A673 (cell line): ENCODE data around the gene EML2. TPM values are rescaled to one million over a fixed set of nuclear protein-coding genes. Genes with fewer than 3 reads are reported as not detected.

Experiments
- BruUV-seq: library from RNA; stranded (reverse); fragments of 400-500 nt; replicated peaks from 2 replicates; lab custom pipeline; 2021; lab: Mats Ljungman, UMichigan
- CTCF ChIA-PET: fragments of 300-600 bp; sonication (Branson Sonifier 250); formaldehyde crosslinking; loops from one replicate; lab custom pipeline; 2022; ENCODE audit warnings: antibody characterized with exemption; lab: Charles Lee
- POLR2A ChIA-PET: fragments of 300-600 bp; sonication (Branson Sonifier 250); formaldehyde crosslinking; loops from one replicate; lab custom pipeline; 2022; ENCODE audit warnings: antibody characterized with exemption; ENCODE audit not compliant: low non-redundant PET; lab: Charles Lee
- DNase-seq: peaks from one replicate; pipeline ENCODE4 v3.0.0-alpha.2; 2015; ENCODE audit warnings: low spot score
- H3K27ac ChIP-seq: fragments of 200-600 bp; sonication (generic); 2 replicates; pipeline ENCODE4 v1.5.1; 2016; ENCODE audit warnings: mixed run types, low read depth, mild to moderate bottlenecking, mixed read lengths, antibody characterized with exemption, low read length; ENCODE audit not compliant: poor library complexity, severe bottlenecking
- H3K27me3 ChIP-seq: fragments of 200-600 bp; sonication (generic); replicated peaks from 2 replicates; pipeline ENCODE4 v1.6.1; 2017; ENCODE audit warnings: mixed run types, low read depth, mild to moderate bottlenecking, mixed read lengths, antibody characterized with exemption, low read length; ENCODE audit not compliant: insufficient read depth, poor library complexity
- H3K36me3 ChIP-seq: fragments of 200-600 bp; sonication (generic); 2 replicates; pipeline ENCODE4 v1.6.1; 2016; ENCODE audit warnings: mixed run types, mild to moderate bottlenecking, mixed read lengths, antibody characterized with exemption, low read length; ENCODE audit not compliant: insufficient read depth, poor library complexity, severe bottlenecking
- H3K4me1 ChIP-seq: fragments of 200-600 bp; sonication (generic); 2 replicates; pipeline ENCODE4 v1.6.1; 2017; ENCODE audit warnings: mixed run types, mild to moderate bottlenecking, mixed read lengths, antibody characterized with exemption, low read length; ENCODE audit not compliant: insufficient read depth, poor library complexity, severe bottlenecking
- H3K4me3 ChIP-seq: fragments of 200-600 bp; sonication (generic); 2 replicates; pipeline ENCODE4 v1.5.1; 2016; ENCODE audit warnings: low read depth, mixed run types, mild to moderate bottlenecking, mixed read lengths, low read length; ENCODE audit not compliant: poor library complexity, severe bottlenecking
- H3K9me3 ChIP-seq: fragments of 200-600 bp; sonication (generic); 2 replicates; pipeline ENCODE4 v1.6.1; 2016; ENCODE audit warnings: mixed run types, low read depth, mild to moderate bottlenecking, mixed read lengths, antibody characterized with exemption, low read length; ENCODE audit not compliant: poor library complexity, severe bottlenecking
- CTCF ChIP-seq: fragments of 300-800, 200-600 bp; sonication (generic); conservative IDR thresholded peaks from 2 replicates; pipeline ENCODE4 v1.5.1; 2017; ENCODE audit warnings: low read depth, mild to moderate bottlenecking, antibody characterized with exemption, low read length, moderate library complexity, mixed read lengths
- EZH2 ChIP-seq: fragments of 200-600 bp; sonication (generic); IDR thresholded peaks from 2 replicates; pipeline ENCODE4 v1.6.1; 2017; ENCODE audit warnings: borderline replicate concordance, low read depth, mild to moderate bottlenecking, mixed read lengths, antibody characterized with exemption, low read length; ENCODE audit not compliant: poor library complexity, severe bottlenecking
- intact Hi-C: fragments of 100-400 bp; cut with micrococcal nuclease; formaldehyde crosslinking; loops from one replicate; pipeline ENCODE4 v1.10.0; 2022; ENCODE audit not compliant: unreplicated experiment
- total RNA-seq: library from RNA; stranded (reverse); gene quantifications from 2 replicates; pipeline ENCODE4 v1.2.3, GENCODE V29; 2021

EML2 gene
- total RNA-seq, 1 experiment from 2014 or later, result 17.0 TPM

- Histone ChIP-seq H3K4me1 (peaks cover 13% of the 10 kb centered on the region), H3K4me3 (no peak overlapping the region), H3K36me3 (no peaks in the 10 kb centered on the region), H3K27ac (no peak overlapping the region), H3K9me3 (no peaks in the 10 kb centered on the region), H3K27me3 (no peaks in the 10 kb centered on the region)
- TF ChIP-seq CTCF (no peak), EZH2 (no peak)
- BruUV-seq, result no TSS peak
- DNase-seq, result no peak
- intact Hi-C loops, result no loop called here
- ChIA-PET CTCF (no interaction called here), POLR2A (no interaction called here)
Measured at GRCh38 chr19:45664575-45664974, 25.4 kb upstream of the EML2 start.

- H3K4me1 ChIP-seq, result peaks cover 8% of the 10 kb centered on the region
- CTCF ChIA-PET, result no interaction called here
- H3K27me3 ChIP-seq, result no peaks in the 10 kb centered on the region
- DNase-seq, result no peak
- TF ChIP-seq EZH2 (no peak), CTCF (no peak)
- intact Hi-C loops, result no loop called here
- H3K4me3 ChIP-seq, result no peak overlapping the region
- POLR2A ChIA-PET, result interaction anchor here (0.6 kb wide), 1 partner anchor 230 kb away, joined by 7 read pairs; no protein-coding TSS in a partner anchor
- H3K36me3 ChIP-seq, result no peaks in the 10 kb centered on the region
- H3K9me3 ChIP-seq, result no peaks in the 10 kb centered on the region
- no TSS peak for BruUV-seq
- no peak overlapping the region for H3K27ac ChIP-seq
Measured at GRCh38 chr19:45663800-45664199, 24.6 kb upstream of the EML2 start.

GRCh38 chr19:45660636-45661035 is 21.4 kb upstream of the EML2 start:
- no peak overlapping the region for H3K27ac ChIP-seq
- H3K36me3 ChIP-seq, result no peaks in the 10 kb centered on the region
- intact Hi-C loops, result no loop called here
- no peaks in the 10 kb centered on the region for H3K9me3 ChIP-seq
- TF ChIP-seq EZH2 (no peak), CTCF (no peak)
- ChIA-PET CTCF (no interaction called here), POLR2A (no interaction called here)
- BruUV-seq, result no TSS peak
- H3K4me1 ChIP-seq, result no peaks in the 10 kb centered on the region
- no peaks in the 10 kb centered on the region for H3K27me3 ChIP-seq
- H3K4me3 ChIP-seq, result no peak overlapping the region
- DNase-seq, result no peak
